Neutrophil (primary cell): ENCODE data around the gene CETN3.

Source experiments
- H3K27ac ChIP-seq: fragments of 200-600 bp; sonication (generic); 2 replicates; pipeline ENCODE4 v1.5.1; 2016; ENCODE audit warnings: mild to moderate bottlenecking, moderate library complexity
- H3K27me3 ChIP-seq: fragments of 200-600 bp; sonication (generic); 2 replicates; pipeline ENCODE4 v1.6.0; 2016; ENCODE audit warnings: mild to moderate bottlenecking
- H3K36me3 ChIP-seq: fragments of 200-600 bp; sonication (generic); 2 replicates; pipeline ENCODE4 v1.5.1; 2017
- H3K4me1 ChIP-seq, 2 experiments: fragments of 200-600 bp in 1 of 2; sonication (generic) in 1 of 2; 1 replicate in 1 of 2; 2 replicates in 1 of 2; pipeline versions ENCODE4 v1.5.1 to v1.6.1; 2013 to 2016; ENCODE audit warnings: low read depth in 1 of 2, low read length in 1 of 2, mild to moderate bottlenecking in 1 of 2, moderate library complexity in 1 of 2; ENCODE audit not compliant: control insufficient read depth in 1 of 2, insufficient read depth in 1 of 2
- H3K4me3 ChIP-seq, 2 experiments: fragments of 200-600 bp in 1 of 2; sonication (generic) in 1 of 2; 1 replicate in 1 of 2; 2 replicates in 1 of 2; pipeline ENCODE4 v1.5.1; 2013 to 2016; ENCODE audit warnings: low read depth in 1 of 2, low read length in 1 of 2, mild to moderate bottlenecking in 1 of 2, moderate library complexity in 1 of 2
- H3K9me3 ChIP-seq: fragments of 200-600 bp; sonication (generic); 2 replicates; pipeline ENCODE4 v1.5.1; 2016
- CTCF ChIP-seq: fragments of 200-600 bp; sonication (generic); IDR thresholded peaks from 2 replicates; pipeline ENCODE4 v1.5.1; 2016; ENCODE audit warnings: antibody characterized with exemption

Gene CETN3

GRCh38 chr5:90367879-90368278 is 41.7 kb downstream of the CETN3 start:
- no peak overlapping the region for H3K4me3 ChIP-seq
- H3K27ac ChIP-seq, result no peak overlapping the region
- TF ChIP-seq CTCF, result no peak
- peaks cover 7% of the 10 kb centered on the region for H3K27me3 ChIP-seq
- no peaks in the 10 kb centered on the region for H3K36me3 ChIP-seq
- no peaks in the 10 kb centered on the region for H3K9me3 ChIP-seq
- H3K4me1 ChIP-seq, result no peaks in the 10 kb centered on the region

GRCh38 chr5:90366948-90367347 is 42.6 kb downstream of the CETN3 start:
- Histone ChIP-seq H3K4me1 (no peaks in the 10 kb centered on the region), H3K27ac (no peak overlapping the region), H3K9me3 (no peaks in the 10 kb centered on the region), H3K27me3 (peaks cover 7% of the 10 kb centered on the region), H3K36me3 (no peaks in the 10 kb centered on the region), H3K4me3 (no peak overlapping the region)
- no peak for TF ChIP-seq CTCF

- Histone ChIP-seq H3K27me3 (peaks cover 7% of the 10 kb centered on the region), H3K27ac (no peak overlapping the region), H3K4me1 (no peaks in the 10 kb centered on the region), H3K9me3 (no peaks in the 10 kb centered on the region), H3K4me3 (no peak overlapping the region), H3K36me3 (no peaks in the 10 kb centered on the region)
- no peak for TF ChIP-seq CTCF
Measured at GRCh38 chr5:90365328-90365727, 44.2 kb downstream of the CETN3 start.

- H3K27me3 ChIP-seq, result no peaks in the 10 kb centered on the region
- TF ChIP-seq CTCF, result no peak
- H3K27ac ChIP-seq, result no peak overlapping the region
- no peaks in the 10 kb centered on the region for H3K4me1 ChIP-seq
- H3K36me3 ChIP-seq, result no peaks in the 10 kb centered on the region
- no peaks in the 10 kb centered on the region for H3K9me3 ChIP-seq
- no peak overlapping the region for H3K4me3 ChIP-seq
Measured at GRCh38 chr5:90359073-90359920, 50.3 kb downstream of the CETN3 start.

- no peak overlapping the region for H3K27ac ChIP-seq
- no peak overlapping the region for H3K4me3 ChIP-seq
- no peaks in the 10 kb centered on the region for H3K9me3 ChIP-seq
- H3K27me3 ChIP-seq, result no peaks in the 10 kb centered on the region
- H3K36me3 ChIP-seq, result no peaks in the 10 kb centered on the region
- no peak for TF ChIP-seq CTCF
- H3K4me1 ChIP-seq, result no peaks in the 10 kb centered on the region
Measured at GRCh38 chr5:90356622-90357021, 52.9 kb downstream of the CETN3 start.
